Activated CD4-positive, alpha-beta T cell treated with anti-CD3 and anti-CD28 coated beads, Interleukin-2, amount 50 U/mL, for 24 hours (primary cell): ENCODE data around the gene TSPAN15.
"Not testable (repeated sequence)": the region's sequence is repeated elsewhere in the genome, so short reads cannot be mapped to it uniquely, and the experiment has no call there.

Experiments used
- DNase-seq, 2 donors: peaks; one replicate each; pipeline ENCODE4 v3.0.0-alpha.2; 2020; ENCODE audit warnings: low read depth in 1 of 2, low spot score in 1 of 2

TSPAN15 gene

DNA sequence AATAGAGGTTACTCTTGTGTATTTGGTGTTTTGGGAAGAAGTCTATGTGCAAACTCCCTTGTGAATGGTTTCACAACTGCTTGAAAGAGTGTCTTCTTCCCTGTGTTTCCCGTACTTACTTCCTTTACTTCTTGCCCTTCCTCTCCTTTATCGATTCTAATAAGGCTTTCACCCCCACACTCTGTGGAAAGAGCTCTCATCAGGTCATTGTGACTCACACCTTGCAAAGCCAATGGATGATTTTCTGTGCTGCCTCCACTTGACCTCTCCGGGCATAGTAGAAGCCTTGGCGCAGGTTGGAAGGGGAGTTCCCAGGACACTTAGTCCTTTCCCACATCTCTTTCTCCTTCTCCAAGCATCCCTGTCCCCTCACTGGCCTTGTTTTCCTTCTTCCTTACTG lies 6.2 kb upstream of the TSPAN15 start:
- DNase-seq: no peak

DNA sequence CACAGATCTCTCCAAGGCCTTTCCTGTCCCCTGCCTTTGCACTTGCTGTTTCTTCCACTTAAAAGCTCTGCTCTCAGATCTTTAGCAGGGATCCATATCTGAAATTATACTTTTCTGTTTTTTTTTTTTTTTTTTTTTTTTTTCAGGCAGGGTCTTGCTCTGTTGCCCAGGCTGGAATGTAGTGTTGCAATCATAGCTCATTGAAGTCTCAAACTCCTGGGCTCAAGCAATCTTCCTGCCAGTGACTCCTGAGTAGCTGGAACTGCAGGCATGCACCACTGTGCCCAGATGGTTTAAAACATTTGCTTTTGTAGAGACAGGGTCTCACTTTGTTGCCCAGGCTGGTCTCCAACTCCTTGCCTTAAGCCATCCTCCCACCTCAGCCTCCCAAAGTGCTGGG lies 5.0 kb upstream of the TSPAN15 start:
- DNase-seq: no peak

DNA sequence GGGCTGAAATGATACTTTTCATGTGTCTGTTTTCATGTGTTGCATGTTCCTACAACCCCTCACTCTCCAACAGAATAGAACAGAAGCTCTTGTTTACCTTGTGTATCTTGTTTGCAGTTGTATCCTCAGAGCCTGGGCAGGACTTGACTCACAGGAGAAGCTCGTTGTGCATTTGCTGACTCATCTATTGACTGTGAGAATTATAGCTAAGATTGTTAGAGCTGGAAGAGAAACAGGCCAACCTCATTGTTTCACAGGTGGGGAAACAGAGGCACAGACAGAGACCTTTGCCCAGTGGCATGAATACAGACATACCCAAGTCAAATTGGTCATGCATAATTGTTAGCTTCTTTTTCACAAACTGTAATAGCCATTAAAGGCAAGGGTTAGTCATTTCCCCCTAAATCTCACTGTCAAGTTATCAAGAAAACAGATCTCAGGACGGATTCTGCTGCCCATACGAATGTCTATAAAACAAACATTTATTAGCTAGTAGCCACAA lies 4.6 kb upstream of the TSPAN15 start:
- no peak for DNase-seq

DNA sequence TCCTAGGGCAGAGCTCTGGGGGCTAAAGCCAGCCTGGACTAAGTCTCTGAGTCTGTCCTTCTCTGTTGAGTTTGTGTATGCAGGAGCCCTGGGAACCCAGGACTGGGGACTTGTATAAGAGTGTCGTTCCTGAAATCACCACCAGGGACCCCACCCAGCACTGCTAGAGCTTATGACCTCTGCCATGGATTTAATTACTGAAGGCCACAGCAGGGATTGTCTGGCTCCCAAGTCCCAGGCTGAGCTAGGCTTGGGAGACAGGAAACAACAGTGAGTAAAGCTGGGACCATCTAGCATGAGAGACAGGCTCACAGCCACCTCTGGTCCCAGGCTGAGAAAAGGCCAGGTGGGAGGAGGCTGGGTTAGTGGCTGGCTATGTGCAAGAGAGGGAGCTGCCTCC lies 1.4 kb upstream of the TSPAN15 start:
- DNase-seq: peak in 1 of 2 donors; percentile 28

DNA sequence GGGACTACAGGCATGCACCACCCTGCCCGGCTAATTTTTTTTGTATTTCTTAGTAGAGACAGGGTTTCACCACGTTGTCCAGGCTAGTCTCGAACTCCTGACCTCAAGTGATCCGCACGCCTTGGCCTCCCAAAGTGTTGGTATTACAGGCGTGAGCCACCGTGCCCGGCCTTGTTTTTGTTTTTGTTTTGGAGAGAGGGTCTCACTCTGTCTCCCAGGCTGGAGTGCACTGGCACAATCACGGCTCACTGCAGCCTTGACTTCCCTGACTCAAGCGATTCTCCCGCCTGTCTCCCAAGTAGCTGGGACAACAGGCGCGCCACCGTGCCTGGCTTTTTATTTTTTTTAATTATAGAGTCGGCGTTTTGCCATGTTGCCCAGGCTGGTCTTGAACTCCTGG lies 870 bp upstream of the TSPAN15 start:
- DNase-seq: not testable (repeated sequence)

DNA sequence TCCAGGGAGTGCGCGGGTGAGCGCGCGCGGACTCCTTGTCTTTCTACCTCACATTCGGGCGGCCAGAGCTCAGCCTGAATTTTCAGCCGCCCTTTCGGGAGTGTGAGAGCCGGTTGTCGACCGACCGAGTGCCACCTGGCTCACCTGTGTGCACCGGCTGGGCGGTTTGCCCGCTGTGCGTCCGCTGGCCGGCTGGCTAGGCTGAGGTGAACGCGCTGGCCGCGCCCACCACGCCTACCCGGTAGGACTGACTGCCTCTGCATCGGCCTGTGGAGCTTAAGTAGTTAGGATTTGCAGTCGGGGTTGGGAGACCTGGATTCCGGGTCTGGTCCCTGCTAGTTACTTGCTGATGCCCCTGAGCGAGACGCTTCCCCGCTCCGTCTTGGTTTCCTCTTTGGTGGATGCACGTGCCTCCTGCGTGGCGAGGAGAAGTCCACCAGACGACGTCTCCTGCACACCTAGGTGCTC lies 553 bp downstream of the TSPAN15 start:
- DNase-seq: no peak

DNA sequence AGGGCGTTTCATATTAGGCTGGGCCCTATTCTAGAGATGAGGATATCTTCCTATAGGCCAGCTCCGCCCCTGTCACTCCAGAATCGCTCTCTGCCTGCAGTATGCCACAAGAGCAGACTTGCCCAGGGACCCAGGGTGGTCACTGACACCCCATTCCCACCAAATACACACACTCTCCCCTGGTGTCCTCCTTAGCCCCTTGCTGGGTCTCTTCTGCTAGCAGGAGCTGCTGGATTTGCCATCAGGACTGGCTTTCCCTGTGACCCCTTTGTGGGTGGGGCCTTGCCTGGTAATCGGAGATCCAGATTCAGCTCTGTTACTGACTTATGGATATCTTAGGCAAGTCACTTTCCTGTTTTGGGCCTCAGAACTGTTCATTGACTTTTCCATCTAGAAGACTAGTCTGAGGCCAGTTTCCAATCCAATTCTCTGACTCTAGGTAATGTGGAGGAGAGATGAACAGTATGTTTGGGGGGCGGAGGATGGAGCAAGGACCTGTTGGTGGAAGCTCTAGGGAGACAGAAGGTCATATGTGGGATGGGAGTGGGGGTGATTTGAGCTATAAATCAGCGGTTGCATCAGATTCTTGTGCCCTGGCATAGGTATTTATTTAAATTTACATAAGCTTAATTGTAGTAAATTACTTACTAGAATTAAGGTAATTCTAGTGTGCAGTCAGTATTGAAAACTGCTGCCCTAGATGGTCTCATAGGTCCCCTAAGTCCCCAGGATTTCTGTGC lies 1.6 kb downstream of the TSPAN15 start:
- DNase-seq: no peak

DNA sequence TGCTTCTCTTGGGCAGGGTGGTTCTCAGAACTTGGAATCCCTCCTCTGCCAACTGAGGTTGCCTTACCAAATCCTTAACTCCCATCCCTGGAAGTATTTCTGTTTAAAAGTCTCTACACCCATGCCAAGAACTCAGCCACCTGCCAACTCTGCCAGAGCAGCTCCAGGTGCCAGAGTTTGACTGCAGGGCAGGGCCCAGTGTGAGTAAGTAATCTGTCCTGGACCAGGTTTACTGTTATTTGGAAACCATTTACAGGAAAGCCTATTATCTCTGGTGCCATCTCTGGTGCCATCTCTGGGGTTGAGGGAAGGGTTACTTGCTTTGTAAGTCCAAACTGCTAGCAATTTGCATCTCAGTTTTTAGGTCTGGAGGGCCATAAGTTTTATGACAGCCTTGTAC lies 2.5 kb downstream of the TSPAN15 start:
- DNase-seq: no peak

DNA sequence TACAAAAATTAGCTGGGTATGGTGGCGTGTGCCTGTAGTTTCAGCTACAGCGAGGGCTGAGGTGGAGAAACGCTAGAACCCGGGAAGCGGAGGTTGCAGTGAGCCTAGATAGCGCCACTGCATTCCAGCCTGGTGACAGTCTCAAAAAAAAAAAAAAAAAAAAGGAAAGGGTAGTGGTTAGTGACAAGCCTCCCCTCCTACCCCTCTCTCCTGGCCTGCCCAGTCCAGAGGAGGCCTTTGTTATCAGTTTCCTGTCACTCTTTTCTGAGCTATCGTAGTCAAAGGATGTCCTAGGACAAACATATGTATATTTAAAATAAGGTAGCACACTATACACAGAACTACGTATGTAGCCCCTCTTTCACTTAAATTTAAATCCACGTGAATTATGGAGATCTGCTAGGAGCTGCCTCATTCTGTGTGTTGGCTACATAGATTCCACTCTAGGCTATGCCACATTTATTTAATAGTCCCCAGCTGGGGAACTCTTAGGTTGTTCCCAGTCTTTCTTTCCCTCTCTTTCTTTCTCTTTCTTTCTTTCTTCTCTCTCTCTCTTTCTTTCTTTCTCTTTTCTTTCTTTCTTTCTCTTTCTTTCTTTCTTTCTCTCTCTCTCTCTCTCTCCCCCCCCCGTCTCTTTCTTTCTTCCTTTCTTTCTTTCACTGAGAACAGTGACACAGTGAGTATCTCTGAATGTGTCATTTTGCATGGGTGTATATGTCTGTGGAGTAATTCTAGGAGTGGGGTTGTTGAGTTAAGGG lies 3.9 kb downstream of the TSPAN15 start:
- no peak for DNase-seq

DNA sequence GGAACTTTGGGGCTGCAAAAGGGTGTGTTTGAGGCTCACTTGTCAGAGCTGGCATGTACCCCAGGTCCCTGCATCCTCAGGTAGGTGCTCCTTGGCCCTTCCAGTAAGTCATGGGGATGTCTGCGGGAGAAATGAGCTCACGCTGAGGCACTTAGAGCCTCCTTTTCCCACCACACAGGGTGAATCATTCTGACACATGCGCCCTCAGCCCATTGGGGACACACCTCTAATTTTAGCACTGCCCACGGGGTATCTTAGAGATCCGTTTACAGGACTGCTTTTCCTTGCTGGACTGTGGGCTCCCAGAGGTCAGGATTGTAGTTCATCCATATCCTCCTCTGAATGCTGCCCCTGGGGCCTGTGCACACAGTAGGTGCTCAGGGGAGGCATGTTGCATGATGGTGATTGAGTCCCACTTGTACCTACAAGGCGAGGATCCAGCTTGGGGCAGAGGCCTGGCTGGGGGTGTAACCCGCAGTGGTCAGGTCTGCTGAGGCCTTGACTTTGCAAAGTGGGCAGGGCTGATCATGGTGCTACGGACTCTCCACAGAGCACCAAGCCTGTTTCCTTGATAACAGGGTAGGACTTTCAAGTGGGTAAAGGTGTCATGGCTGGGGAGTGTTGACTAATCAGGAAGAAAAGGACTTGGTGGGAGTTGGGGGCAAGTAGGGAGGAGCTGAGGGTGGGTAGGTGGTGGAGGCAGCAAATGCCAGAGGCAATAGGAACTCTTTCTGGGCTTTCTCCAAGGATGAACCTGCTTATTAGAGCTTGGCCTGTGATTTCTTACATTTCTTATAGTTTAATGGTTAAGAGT lies 5.8 kb downstream of the TSPAN15 start:
- DNase-seq: no peak

DNA sequence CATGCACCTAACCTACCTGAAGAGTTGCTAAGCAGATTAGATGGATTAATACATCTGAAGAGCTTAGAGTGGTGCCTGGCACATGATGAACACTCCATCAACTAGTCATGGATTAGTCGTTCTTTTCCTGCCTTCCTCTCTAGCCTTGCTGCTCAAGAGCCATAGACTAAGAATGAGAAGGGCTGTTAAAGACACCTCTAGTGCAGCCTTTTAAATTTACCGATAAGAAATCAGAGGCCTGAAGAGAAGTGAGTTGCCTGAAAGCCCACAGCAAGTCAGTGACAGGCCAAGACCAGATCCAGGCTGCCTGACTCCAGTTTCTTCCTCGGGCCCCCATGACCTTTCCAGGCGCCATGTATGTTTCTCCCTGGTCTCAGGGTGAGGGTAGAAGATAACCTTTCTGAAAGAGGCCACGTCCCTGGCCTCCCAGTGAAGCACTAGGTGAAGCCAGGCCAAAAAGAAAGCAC lies 6.5 kb downstream of the TSPAN15 start:
- DNase-seq: no peak

DNA sequence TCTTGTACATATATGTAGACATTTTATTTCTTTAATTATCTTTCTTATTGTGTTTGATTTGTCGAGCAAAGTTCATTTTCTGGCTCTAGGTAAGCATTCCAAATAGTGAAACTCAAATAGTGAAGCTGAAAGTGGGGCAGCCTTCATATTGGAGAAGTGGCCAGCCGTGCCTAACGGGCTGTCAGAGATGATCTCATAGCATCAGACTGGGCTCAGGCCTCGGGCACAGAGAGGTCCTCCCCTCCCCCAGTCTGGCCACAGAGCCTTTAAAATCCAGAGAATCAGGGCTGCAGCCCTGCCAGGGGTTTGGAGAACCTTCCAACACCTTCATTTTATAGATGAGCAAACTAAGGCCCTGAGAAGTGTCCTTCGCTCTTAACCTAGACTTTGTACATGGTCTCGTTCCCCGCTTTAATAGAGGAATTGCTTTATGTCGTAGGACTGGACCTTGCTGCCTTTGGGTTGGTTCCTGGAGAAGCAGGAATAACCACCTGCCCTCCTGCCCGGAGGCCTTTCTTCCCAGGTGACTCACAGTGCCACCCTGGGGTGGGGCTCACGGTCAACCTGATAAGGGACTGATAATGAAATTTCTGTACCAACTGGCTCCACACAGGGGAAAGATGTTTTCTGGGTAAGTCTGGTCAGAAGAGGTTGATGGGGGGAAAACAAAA lies 7.3 kb downstream of the TSPAN15 start:
- DNase-seq: no peak

DNA sequence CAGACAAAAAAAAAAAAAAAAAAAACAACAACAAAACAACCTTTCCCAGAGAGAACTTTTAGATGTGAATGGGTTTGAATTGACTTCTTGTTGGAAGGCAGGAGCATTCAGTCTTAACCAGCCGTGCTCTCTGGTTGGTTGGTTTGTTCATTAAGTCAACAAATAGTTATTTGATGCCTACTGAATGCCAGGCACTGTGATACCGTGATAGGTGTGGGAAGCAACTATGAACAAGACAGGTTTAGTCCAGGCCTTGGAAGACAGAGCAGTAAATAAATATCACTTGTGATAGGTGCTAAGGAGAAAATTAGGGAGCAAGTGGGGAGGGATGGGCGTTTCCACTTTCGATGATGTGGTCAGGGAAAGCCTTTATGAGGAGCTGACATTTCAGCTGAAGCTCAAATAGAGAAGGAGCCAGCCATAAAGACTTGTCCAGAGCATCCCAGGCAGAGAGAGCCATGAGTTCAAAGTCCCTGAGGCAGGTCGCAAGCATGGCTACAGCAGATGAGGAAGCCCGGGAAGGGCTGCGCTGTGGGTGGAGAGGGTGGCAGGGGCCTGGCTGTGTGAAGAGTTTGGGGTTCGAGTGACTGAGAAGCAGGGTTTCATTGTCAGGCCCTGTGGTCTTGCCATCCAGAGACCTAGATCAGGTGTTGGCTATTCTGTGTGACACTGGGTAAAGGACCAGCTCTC lies 8.0 kb downstream of the TSPAN15 start:
- no peak for DNase-seq

DNA sequence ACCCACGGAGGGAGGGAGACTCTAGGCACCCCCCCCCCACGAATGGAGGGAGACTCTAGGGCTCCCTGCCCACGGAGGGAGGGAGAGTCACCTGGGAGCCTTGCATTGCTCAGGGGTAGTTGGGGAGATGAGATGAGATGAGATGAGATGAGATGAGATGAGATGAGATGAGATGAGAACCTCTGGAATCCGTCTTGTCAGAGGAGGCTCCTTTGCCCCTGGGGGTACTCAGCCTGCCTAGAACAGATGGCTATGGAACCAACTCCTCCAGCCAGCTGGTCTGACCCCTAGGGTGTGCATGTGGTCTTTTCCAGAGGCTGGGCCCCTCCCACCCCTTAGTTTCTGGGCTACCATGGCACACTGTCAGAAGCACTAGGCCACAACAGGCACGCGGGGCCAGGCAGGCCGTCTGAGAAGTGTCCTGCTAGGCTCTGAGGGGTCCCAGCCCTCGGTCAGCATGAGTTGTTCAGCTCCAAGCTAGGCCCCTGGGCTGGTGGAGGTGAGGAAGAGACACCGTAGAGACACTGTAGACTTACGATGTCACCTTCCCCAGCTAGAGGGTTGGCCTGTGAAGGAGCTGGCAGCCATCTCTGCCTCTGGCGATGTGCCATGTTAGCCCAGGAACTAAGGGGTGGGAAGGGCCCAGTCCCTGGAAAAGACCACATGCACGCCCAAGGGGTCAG lies 8.8 kb downstream of the TSPAN15 start:
- DNase-seq: no peak

DNA sequence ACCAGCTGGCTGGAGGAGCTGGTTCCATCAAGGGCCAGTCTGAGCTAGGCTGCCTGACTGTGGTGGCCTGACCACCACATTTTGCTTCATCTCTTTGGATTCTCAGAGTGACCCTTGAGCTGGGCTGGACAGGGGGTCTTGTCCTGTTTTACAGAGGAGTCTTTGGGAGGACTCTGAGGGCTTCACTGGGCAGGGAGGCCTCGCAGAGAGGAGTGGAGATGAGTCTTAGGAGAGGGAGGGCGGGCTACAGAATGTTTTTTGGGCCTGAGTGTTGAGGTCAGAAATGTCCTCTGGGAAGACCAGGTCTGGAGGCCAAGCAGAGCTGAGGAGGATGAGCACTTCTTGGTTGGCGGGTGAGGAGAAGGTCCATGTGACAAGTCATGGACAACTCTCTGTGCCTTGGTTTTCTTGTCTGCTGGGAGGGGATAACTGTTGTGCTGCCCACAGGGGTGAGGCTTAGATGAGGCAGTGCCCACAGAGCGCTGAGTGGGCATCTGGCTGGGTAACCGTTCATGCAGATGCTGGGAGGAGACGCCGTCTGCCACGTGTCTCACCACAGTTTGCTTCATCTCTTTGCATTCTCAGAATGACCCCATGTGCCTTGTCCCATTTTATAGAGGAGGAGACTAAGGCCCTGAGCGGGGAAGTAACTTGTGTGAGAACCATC lies 9.4 kb downstream of the TSPAN15 start:
- no peak for DNase-seq

DNA sequence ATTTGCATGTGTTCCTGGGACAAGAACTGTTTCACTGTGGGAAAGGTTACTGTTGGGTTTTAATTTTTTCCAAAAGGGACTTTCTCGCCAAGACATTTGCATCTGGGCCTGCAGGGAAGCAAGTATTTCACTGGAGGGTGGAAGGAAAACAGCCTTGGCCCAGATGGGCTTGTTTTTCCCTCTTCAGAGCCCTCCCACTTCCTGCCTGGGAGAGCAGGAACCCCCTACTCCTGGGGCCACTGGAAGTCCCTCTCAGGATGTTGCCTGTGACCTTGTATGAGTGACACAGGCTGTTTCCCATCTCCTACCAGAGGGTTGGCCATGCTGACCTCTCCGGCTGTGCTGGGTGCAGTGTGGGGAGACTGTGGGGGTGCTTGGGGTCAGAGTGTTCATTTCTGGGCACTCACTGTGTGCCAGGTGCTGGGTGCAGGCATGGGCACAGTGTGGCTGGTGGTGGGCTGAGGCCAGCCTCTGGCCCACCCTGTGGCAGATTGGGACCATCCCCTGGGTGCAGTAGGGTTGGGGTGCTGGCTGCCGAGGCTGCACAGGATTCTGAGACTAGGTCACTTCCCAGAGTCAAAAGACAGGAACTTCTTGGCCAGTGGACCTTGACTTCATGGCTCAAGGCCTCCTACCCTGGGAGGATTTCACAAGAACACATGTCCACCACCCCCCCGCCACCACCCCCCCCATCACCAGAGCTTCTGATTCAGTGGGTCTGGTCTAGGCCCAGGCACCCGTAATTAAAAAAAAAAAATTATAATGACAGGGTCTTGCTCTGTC lies 10.2 kb downstream of the TSPAN15 start:
- no peak for DNase-seq

DNA sequence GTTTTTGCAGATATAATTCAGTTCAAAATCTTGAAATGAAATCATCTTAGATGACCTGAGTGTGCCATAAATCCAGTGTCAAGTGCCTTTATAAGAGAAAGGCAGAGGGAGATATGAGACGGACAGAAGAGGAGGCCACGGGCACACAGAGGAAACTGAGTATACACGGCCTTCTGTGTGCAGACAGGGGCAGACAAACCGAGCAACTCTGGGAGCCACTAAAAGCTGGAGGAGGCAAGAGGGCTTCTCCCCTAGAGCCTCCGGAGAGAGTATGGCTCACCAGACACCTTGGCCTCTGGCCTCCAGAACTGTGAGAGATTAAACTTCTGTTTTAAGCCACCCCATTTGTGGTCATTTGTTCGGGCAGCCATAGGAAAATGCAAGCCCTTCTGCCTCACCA lies 12.6 kb downstream of the TSPAN15 start:
- DNase-seq: no peak

DNA sequence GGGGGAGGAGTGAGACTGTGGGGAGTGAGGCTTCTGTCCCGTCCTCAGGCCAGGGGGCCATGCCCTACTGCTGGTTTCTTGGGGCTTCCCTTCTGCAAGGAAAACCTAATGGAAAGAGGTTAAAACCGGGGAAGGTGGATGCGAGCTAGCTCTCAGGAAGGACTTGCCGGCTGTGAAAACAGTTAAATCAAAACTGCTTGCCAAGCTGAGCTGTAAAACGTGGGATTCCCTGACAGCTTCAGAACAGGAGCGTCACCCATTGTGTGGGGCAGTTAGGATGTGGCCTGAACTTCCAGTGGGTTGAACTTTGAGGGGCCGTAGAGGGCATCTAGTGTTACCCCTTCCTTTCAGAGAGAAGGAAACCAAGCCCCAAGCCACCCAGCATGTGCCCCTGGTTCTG lies 13.1 kb downstream of the TSPAN15 start:
- no peak for DNase-seq
